Measurements from ENCODE around the gene GPBP1L1. TPM values are rescaled to one million over a fixed set of nuclear protein-coding genes. Genes with fewer than 3 reads are reported as not detected.
A peak's percentile ranks its signal among the peaks of the same experiment; 100 is the strongest.

The GPBP1L1 gene
- total and polyA plus RNA-seq, 4 experiments from 2014 or later = 88.8 to 187 (median 161) TPM

DNA sequence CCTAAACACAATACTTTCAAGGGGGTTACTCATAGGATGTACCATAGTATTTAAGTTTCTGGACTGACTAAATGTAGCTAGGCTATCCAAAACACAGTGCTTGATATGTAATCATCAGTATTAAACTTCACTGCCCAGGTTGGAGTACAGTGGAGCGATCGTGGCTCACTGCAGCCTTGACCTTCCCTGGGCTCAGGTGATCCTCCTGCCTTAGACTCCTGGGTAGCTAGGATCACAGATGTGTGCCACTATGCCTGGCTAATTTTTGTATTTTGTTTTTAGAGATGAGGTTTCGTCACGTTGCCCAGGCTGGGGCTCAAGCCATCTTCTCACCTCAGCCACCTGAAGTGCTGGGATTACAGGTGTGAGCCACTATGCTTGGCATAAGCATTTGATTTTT lies 91.9 kb downstream of the GPBP1L1 start:
- Mint-ChIP-seq H3K27ac (peak overlapping the region in 2 of 7 donors; percentile 22 to 24), H3K4me3 (peak overlapping the region in 1 of 8 donors; percentile 9), H3K9me3 (no peaks in the 10 kb centered on the region), H3K27me3 (no peaks in the 10 kb centered on the region), H3K36me3 (peaks cover 25 to 40% of the 10 kb centered on the region in 2 donors), H3K4me1 (peaks cover 18 to 36% (median 27%) of the 10 kb centered on the region in 4 donors)
- H3K4me1 ChIP-seq (ENCODE audit: insufficient read depth, low read length) = peaks cover 5% of the 10 kb centered on the region
- POLR2A ChIA-PET (ENCODE audit: partially characterized antibody) = no interaction called here
- peaks cover 17% of the 10 kb centered on the region for H3K36me3 ChIP-seq (ENCODE audit: insufficient read depth, low read length)
- no peaks in the 10 kb centered on the region for H3K9me3 ChIP-seq (ENCODE audit: control insufficient read depth in 1 of 2, low read length in 2 of 2)
- no peak overlapping the region for H3K27ac ChIP-seq (ENCODE audit: low read depth, low read length)
- no peaks in the 10 kb centered on the region for H3K27me3 ChIP-seq (ENCODE audit: insufficient read depth, low read length)
- H3K4me3 ChIP-seq (ENCODE audit: low read length in 2 of 2) = no peak overlapping the region
- CTCF ChIA-PET (ENCODE audit: partially characterized antibody) = no interaction called here
- intact Hi-C loops (cut with micrococcal nuclease) = no loop called here
- DNase-seq = no peak

DNA sequence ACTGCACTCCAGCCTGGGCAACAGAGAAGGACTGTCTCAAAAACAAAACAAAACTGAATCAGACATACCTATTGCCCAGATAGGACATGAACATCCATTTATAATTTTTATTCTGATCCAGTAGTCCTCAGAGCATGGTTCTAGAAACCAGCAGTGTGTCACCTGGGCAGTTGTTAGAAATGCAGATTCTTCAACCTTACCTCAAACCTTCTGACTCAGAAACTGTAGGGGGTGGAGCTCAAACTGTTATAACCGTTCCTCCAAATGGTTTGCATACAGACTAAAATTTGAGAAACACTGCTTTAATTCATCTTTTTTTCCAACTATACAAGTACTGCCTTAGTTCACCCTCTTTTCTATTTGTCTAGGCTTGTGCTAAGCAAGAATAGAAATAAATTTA lies 96.5 kb downstream of the GPBP1L1 start:
- no peaks in the 10 kb centered on the region for H3K27me3 ChIP-seq (ENCODE audit: insufficient read depth, low read length)
- POLR2A ChIA-PET (ENCODE audit: partially characterized antibody) = no interaction called here
- H3K4me1 ChIP-seq (ENCODE audit: insufficient read depth, low read length) = peaks cover 23% of the 10 kb centered on the region
- Mint-ChIP-seq H3K9me3 (peaks cover 0 to 5% (median 0%) of the 10 kb centered on the region in 8 donors), H3K27ac (peak overlapping the region in 2 of 7 donors; percentile 29 to 52), H3K27me3 (no peaks in the 10 kb centered on the region), H3K36me3 (peaks cover 13 to 30% of the 10 kb centered on the region in 2 donors), H3K4me1 (peaks cover 25 to 51% (median 33%) of the 10 kb centered on the region in 4 donors), H3K4me3 (no peak overlapping the region)
- intact Hi-C loops (cut with micrococcal nuclease) = loop anchor here (10.0 kb wide), 1 partner anchor 785 kb away; the partner anchor contains the start of genes BTBD19, DYNLT4 and PLK3
- no peaks in the 10 kb centered on the region for H3K9me3 ChIP-seq (ENCODE audit: control insufficient read depth in 1 of 2, low read length in 2 of 2)
- H3K4me3 ChIP-seq (ENCODE audit: low read length in 2 of 2) = no peak overlapping the region
- no peak overlapping the region for H3K27ac ChIP-seq (ENCODE audit: low read depth, low read length)
- CTCF ChIA-PET (ENCODE audit: partially characterized antibody) = interaction anchor here (0.7 kb wide), 1 partner anchor 19 kb away, joined by 3 read pairs; no protein-coding TSS in a partner anchor
- H3K36me3 ChIP-seq (ENCODE audit: insufficient read depth, low read length) = peaks cover 17% of the 10 kb centered on the region
- DNase-seq = no peak

DNA sequence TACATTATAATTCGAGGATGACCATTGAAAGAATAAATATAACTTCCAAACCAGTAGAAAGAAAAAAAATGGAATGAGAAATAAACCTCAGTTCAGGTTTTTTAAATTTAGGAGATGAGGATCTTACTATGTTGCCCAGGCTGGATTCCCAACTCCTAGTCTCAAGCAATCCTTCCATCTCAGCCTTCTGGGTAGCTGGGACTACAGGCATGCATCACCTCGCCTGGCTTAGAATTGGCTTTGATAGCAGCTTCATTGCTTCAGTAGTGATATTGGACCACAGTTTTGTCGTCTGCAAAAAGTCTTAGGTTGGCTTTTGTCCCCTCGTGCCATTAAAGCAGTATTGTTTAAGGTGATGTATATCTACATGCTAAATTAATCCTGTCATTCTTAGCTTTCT lies 99.6 kb downstream of the GPBP1L1 start:
- Histone ChIP-seq H3K9me3 (ENCODE audit: control insufficient read depth in 1 of 2, low read length in 2 of 2) (no peaks in the 10 kb centered on the region), H3K27ac (ENCODE audit: low read depth, low read length) (peak overlapping the region; percentile 88), H3K27me3 (ENCODE audit: insufficient read depth, low read length) (no peaks in the 10 kb centered on the region), H3K36me3 (ENCODE audit: insufficient read depth, low read length) (peaks cover 5% of the 10 kb centered on the region), H3K4me3 (ENCODE audit: low read length in 2 of 2) (peak overlapping the region in 1 of 2 donors; percentile 99), H3K4me1 (ENCODE audit: insufficient read depth, low read length) (peaks cover 26% of the 10 kb centered on the region)
- intact Hi-C loops (cut with micrococcal nuclease) = loop anchor here (10.0 kb wide), 1 partner anchor 782 kb away; the partner anchor contains the start of genes BTBD19, DYNLT4 and PLK3
- H3K36me3 Mint-ChIP-seq = peaks cover 4 to 32% of the 10 kb centered on the region in 2 donors
- POLR2A ChIA-PET (ENCODE audit: partially characterized antibody) = interaction anchor here (1.0 to 4.5 kb wide), 4 partner anchors 13 to 247 kb away, joined by 3 to 72 read pairs (median 4); partner anchors contain the start of genes GPBP1L1, MUTYH, TMEM69 and TOE1
- H3K4me1 Mint-ChIP-seq = peaks cover 28 to 53% (median 40%) of the 10 kb centered on the region in 4 donors
- peak overlapping the region; percentile 93 to 98 (median 95) for H3K27ac Mint-ChIP-seq
- no peak for DNase-seq
- H3K27me3 Mint-ChIP-seq = no peaks in the 10 kb centered on the region
- peak overlapping the region; percentile 93 to 100 (median 100) for H3K4me3 Mint-ChIP-seq
- CTCF ChIA-PET (ENCODE audit: partially characterized antibody) = interaction anchor here (0.9 to 1.3 kb wide), 2 partner anchors 13 to 99 kb away, joined by 3 read pairs; partner anchors contain the start of gene GPBP1L1
- peaks cover 0 to 10% (median 0%) of the 10 kb centered on the region in 8 donors for H3K9me3 Mint-ChIP-seq

DNA sequence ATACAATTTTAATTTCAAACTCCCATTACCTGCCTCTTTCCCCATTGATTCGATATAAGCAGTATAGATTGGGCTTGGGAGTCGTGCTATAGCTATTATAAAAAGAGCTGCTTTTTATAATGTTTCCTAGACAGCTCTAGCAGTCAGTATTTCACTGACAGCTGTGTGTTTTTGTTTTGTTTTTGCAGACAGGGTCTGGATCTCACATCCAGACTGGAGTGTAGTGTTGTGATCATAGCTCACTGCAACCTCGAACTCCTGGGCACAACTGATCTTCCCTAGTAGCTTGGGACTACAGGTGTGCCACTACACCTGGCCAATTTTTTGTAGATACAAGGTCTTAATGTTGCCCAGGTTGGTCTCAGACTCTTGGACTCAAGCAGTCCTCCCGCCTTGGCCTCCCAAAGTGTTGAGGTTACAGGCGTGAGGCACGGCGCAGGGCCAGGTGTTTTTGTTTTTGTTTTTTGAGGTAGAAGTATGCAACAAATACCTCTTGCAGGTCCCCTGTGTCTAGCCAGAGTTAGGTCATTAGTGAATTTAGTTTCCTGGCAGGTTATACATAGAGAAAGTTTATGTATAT lies 100.7 kb downstream of the GPBP1L1 start:
- Mint-ChIP-seq H3K9me3 (peaks cover 0 to 10% (median 0%) of the 10 kb centered on the region in 8 donors), H3K4me1 (peaks cover 25 to 47% (median 36%) of the 10 kb centered on the region in 4 donors), H3K36me3 (peaks cover 0 to 25% of the 10 kb centered on the region in 2 donors), H3K4me3 (peak overlapping the region; percentile 93 to 100 (median 100)), H3K27me3 (no peaks in the 10 kb centered on the region), H3K27ac (peak overlapping the region; percentile 93 to 99 (median 98))
- H3K36me3 ChIP-seq (ENCODE audit: insufficient read depth, low read length) = no peaks in the 10 kb centered on the region
- DNase-seq = no peak
- H3K9me3 ChIP-seq (ENCODE audit: control insufficient read depth in 1 of 2, low read length in 2 of 2) = no peaks in the 10 kb centered on the region
- ChIA-PET CTCF (ENCODE audit: partially characterized antibody) (interaction anchor here (1.1 to 1.2 kb wide), 2 partner anchors 41 to 100 kb away, joined by 3 to 4 read pairs; partner anchors contain the start of gene GPBP1L1), POLR2A (ENCODE audit: partially characterized antibody) (interaction anchor here (0.7 to 4.6 kb wide), 14 partner anchors 8 to 755 kb away, joined by 3 to 72 read pairs (median 11); partner anchors contain the start of genes AKR1A1, CCDC163, GPBP1L1 and HECTD3)
- H3K27ac ChIP-seq (ENCODE audit: low read depth, low read length) = peak overlapping the region; percentile 88
- H3K27me3 ChIP-seq (ENCODE audit: insufficient read depth, low read length) = no peaks in the 10 kb centered on the region
- peaks cover 26% of the 10 kb centered on the region for H3K4me1 ChIP-seq (ENCODE audit: insufficient read depth, low read length)
- H3K4me3 ChIP-seq (ENCODE audit: low read length in 2 of 2) = peak overlapping the region; percentile 99
- intact Hi-C loops (cut with micrococcal nuclease) = loop anchor here (10.0 kb wide), 1 partner anchor 781 kb away; the partner anchor contains the start of genes BTBD19, DYNLT4 and PLK3

- Mint-ChIP-seq H3K36me3 (peaks cover 0 to 24% of the 10 kb centered on the region in 2 donors), H3K9me3 (peaks cover 0 to 10% (median 0%) of the 10 kb centered on the region in 8 donors)
- peak overlapping the region; percentile 99 for H3K4me3 ChIP-seq (ENCODE audit: low read length in 2 of 2)
Observed at GRCh38 chr1:45585110-45585426, 101.3 kb downstream of the GPBP1L1 start.

GRCh38 chr1:45584351-45585109 lies 101.8 kb downstream of the GPBP1L1 start:
- Histone ChIP-seq H3K27me3 (ENCODE audit: insufficient read depth, low read length) (no peaks in the 10 kb centered on the region), H3K27ac (ENCODE audit: low read depth, low read length) (peak overlapping the region; percentile 88), H3K4me3 (ENCODE audit: low read length in 2 of 2) (peak overlapping the region; percentile 99), H3K9me3 (ENCODE audit: control insufficient read depth in 1 of 2, low read length in 2 of 2) (no peaks in the 10 kb centered on the region), H3K36me3 (ENCODE audit: insufficient read depth, low read length) (no peaks in the 10 kb centered on the region), H3K4me1 (ENCODE audit: insufficient read depth, low read length) (peaks cover 26% of the 10 kb centered on the region)
- no peaks in the 10 kb centered on the region for H3K27me3 Mint-ChIP-seq
- peak overlapping the region; percentile 93 to 100 (median 100) for H3K4me3 Mint-ChIP-seq
- ChIA-PET POLR2A (ENCODE audit: partially characterized antibody) (interaction anchor here (0.8 to 4.6 kb wide), 22 partner anchors 8 to 854 kb away, joined by 3 to 72 read pairs (median 4); partner anchors contain the start of genes AKR1A1, CCDC163, DYNLT4 and GPBP1L1), CTCF (ENCODE audit: partially characterized antibody) (interaction anchor here (1.1 to 1.2 kb wide), 2 partner anchors 40 to 101 kb away, joined by 3 to 4 read pairs; partner anchors contain the start of gene GPBP1L1)
- peaks cover 0 to 24% of the 10 kb centered on the region in 2 donors for H3K36me3 Mint-ChIP-seq
- H3K27ac Mint-ChIP-seq = peak overlapping the region; percentile 94 to 100 (median 99)
- H3K4me1 Mint-ChIP-seq = peaks cover 25 to 44% (median 35%) of the 10 kb centered on the region in 4 donors
- intact Hi-C loops (cut with micrococcal nuclease) = loop anchor here (1.0 to 10.0 kb wide), 6 partner anchors 84 to 847 kb away; partner anchors contain the start of genes BTBD19, CCDC163, DYNLT4 and KIF2C
- peak; percentile 87 to 94 (median 89) for DNase-seq
- peaks cover 0 to 10% (median 0%) of the 10 kb centered on the region in 8 donors for H3K9me3 Mint-ChIP-seq

More at GRCh38 chr1:45585110-45585426, 101.3 kb downstream of the GPBP1L1 start:
- CTCF ChIA-PET (ENCODE audit: partially characterized antibody) = interaction anchor here (1.1 to 1.2 kb wide), 2 partner anchors 40 to 101 kb away, joined by 3 to 4 read pairs; partner anchors contain the start of gene GPBP1L1
- Histone ChIP-seq H3K27ac (ENCODE audit: low read depth, low read length) (peak overlapping the region; percentile 88), H3K36me3 (ENCODE audit: insufficient read depth, low read length) (no peaks in the 10 kb centered on the region), H3K4me1 (ENCODE audit: insufficient read depth, low read length) (peaks cover 26% of the 10 kb centered on the region), H3K27me3 (ENCODE audit: insufficient read depth, low read length) (no peaks in the 10 kb centered on the region), H3K9me3 (ENCODE audit: control insufficient read depth in 1 of 2, low read length in 2 of 2) (no peaks in the 10 kb centered on the region)
- POLR2A ChIA-PET (ENCODE audit: partially characterized antibody) = interaction anchor here (0.8 to 4.6 kb wide), 13 partner anchors 8 to 778 kb away, joined by 3 to 72 read pairs (median 15); partner anchors contain the start of genes AKR1A1, CCDC163, DYNLT4 and GPBP1L1
- Mint-ChIP-seq H3K4me1 (peaks cover 25 to 46% (median 35%) of the 10 kb centered on the region in 4 donors), H3K27ac (peak overlapping the region; percentile 93 to 99 (median 98)), H3K27me3 (no peaks in the 10 kb centered on the region), H3K4me3 (peak overlapping the region; percentile 93 to 100 (median 100))
- intact Hi-C loops (cut with micrococcal nuclease) = loop anchor here (10.0 kb wide), 1 partner anchor 780 kb away; the partner anchor contains the start of genes BTBD19, DYNLT4 and PLK3
- DNase-seq = no peak
